Panc1 (cell line): ENCODE data around the gene SUPT3H. TPM values are rescaled to one million over a fixed set of nuclear protein-coding genes. Genes with fewer than 3 reads are reported as not detected.

Source experiments
- ATAC-seq: fragments of 200-7000 bp; cut with Tn5 transposase; 2 replicates; pipeline ENCODE4 v1.9.1; 2020; ENCODE audit warnings: mild to moderate bottlenecking, moderate library complexity
- BruUV-seq: library from RNA; stranded (reverse); fragments of 400-500 nt; replicated peaks from 2 replicates; lab custom pipeline; 2021; lab: Mats Ljungman, UMichigan
- CTCF ChIA-PET: fragments of 300-600 bp; sonication (Branson Sonifier 250); formaldehyde crosslinking; loops from one replicate; lab custom pipeline; 2022; ENCODE audit warnings: antibody characterized with exemption; lab: Charles Lee
- POLR2A ChIA-PET: fragments of 300-600 bp; sonication (Branson Sonifier 250); formaldehyde crosslinking; loops from one replicate; lab custom pipeline; 2022; ENCODE audit warnings: antibody characterized with exemption; lab: Charles Lee
- DNase-seq: peaks from one replicate; pipeline ENCODE4 v3.0.0-alpha.2; 2010; ENCODE audit warnings: low read depth, low spot score
- H3K27ac ChIP-seq: 2 replicates; pipeline ENCODE4 v1.5.1; 2011; ENCODE audit warnings: mild to moderate bottlenecking, low read length, inconsistent platforms
- H3K27me3 ChIP-seq: fragments of 200-500 bp; sonication (Bioruptor generic); 2 replicates; pipeline ENCODE4 v1.6.0; 2014; ENCODE audit warnings: low read length, inconsistent platforms; ENCODE audit not compliant: control insufficient read depth, insufficient read depth
- H3K36me3 ChIP-seq: fragments of 200-500 bp; sonication (Bioruptor generic); 2 replicates; pipeline ENCODE4 v1.5.1; 2014; ENCODE audit warnings: inconsistent platforms, mild to moderate bottlenecking, low read length, moderate library complexity; ENCODE audit not compliant: control insufficient read depth, insufficient read depth
- H3K4me1 ChIP-seq: 2 replicates; pipeline ENCODE4 v1.5.1; 2011; ENCODE audit warnings: inconsistent platforms, mild to moderate bottlenecking, low read length, moderate library complexity; ENCODE audit not compliant: control insufficient read depth, insufficient read depth
- H3K4me3 ChIP-seq, 2 experiments: 2 replicates each; pipeline ENCODE4 v1.5.1; 2011 to 2012; ENCODE audit warnings: low read depth in 2 of 2, low read length in 2 of 2, mild to moderate bottlenecking in 2 of 2, inconsistent platforms in 1 of 2, moderate library complexity in 1 of 2
- H3K9me3 ChIP-seq: fragments of 200-500 bp; sonication (Bioruptor generic); 2 replicates; pipeline ENCODE4 v1.5.1; 2014; ENCODE audit warnings: low read depth, mild to moderate bottlenecking, inconsistent platforms, low read length, moderate library complexity; ENCODE audit not compliant: control insufficient read depth, insufficient read depth
- POLR2AphosphoS5 ChIP-seq: IDR thresholded peaks from 2 replicates; pipeline ENCODE4 v1.6.1; 2012; ENCODE audit warnings: mild to moderate bottlenecking, low read depth, low read length, moderate library complexity
- SIN3A ChIP-seq: IDR thresholded peaks from 2 replicates; pipeline ENCODE4 v1.6.1; 2012; ENCODE audit warnings: low read depth, mild to moderate bottlenecking, low read length, moderate library complexity, borderline replicate concordance; ENCODE audit not compliant: insufficient read depth
- TCF7L2 ChIP-seq: IDR thresholded peaks from 2 replicates; pipeline ENCODE4 v1.6.1; 2011; ENCODE audit warnings: mild to moderate bottlenecking, low read depth, low read length, inconsistent platforms
- in situ Hi-C: cut with HindIII; loops from 2 replicates; pipeline ENCODE4 v1.10.0; 2016; ENCODE audit warnings: low sequenced_read_pairs, low pct_unique_long_range_greater_than_20kb
- intact Hi-C: fragments of 100-400 bp; cut with micrococcal nuclease; formaldehyde crosslinking; loops from one replicate; pipeline ENCODE4 v1.10.0; 2022; ENCODE audit not compliant: unreplicated experiment
- total RNA-seq: library from RNA; stranded (reverse); gene quantifications from one replicate; pipeline ENCODE4 v1.2.1, GENCODE V29; 2021; ENCODE audit not compliant: unreplicated experiment
- TF ChIP-seq, protein P1 (sequence below), 2 experiments: IDR thresholded peaks; 2 replicates each; pipeline ENCODE4 v1.6.1; 2011 to 2012; ENCODE audit warnings: low read depth in 2 of 2, control low read depth in 1 of 2, low read length in 1 of 2, mild to moderate bottlenecking in 1 of 2, moderate library complexity in 1 of 2; ENCODE audit not compliant: insufficient read depth in 1 of 2
- TF ChIP-seq, protein P2 (sequence below): fragments of 450-650 bp; IDR thresholded peaks from 2 replicates; pipeline ENCODE4 v1.5.1; 2017; ENCODE audit warnings: mild to moderate bottlenecking

The SUPT3H gene
- total RNA-seq, 1 experiment from 2014 or later: 11.0 TPM

DNA sequence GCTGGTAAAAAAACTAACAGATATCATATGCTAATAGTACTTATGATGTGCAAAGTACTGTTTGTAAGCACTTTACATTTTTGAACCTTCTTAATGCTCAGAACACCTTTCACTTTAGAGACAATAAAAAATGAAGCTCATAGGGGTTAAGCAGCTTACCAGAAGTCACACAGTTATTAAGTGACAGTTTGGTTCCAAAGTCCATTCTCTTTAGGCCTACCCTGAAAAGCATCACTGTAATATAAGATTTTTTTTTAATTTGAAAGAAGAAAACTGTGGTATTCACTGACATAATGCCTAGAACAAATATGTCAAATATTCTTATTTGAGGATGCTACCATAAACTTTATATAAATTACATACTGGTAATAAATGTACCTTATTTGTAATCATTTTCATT lies 177.2 kb downstream of the SUPT3H start:
- no peaks in the 10 kb centered on the region for H3K27me3 ChIP-seq
- ChIA-PET POLR2A (no interaction called here), CTCF (no interaction called here)
- DNase-seq (no peak), ATAC-seq (no peak)
- H3K36me3 ChIP-seq: no peaks in the 10 kb centered on the region
- H3K27ac ChIP-seq: no peak overlapping the region
- H3K4me1 ChIP-seq: no peaks in the 10 kb centered on the region
- H3K9me3 ChIP-seq: no peaks in the 10 kb centered on the region
- no peak for TF ChIP-seq POLR2AphosphoS5
- no peak for TF ChIP-seq TCF7L2
- TF ChIP-seq SIN3A: no peak
- TF ChIP-seq, protein P1, sequence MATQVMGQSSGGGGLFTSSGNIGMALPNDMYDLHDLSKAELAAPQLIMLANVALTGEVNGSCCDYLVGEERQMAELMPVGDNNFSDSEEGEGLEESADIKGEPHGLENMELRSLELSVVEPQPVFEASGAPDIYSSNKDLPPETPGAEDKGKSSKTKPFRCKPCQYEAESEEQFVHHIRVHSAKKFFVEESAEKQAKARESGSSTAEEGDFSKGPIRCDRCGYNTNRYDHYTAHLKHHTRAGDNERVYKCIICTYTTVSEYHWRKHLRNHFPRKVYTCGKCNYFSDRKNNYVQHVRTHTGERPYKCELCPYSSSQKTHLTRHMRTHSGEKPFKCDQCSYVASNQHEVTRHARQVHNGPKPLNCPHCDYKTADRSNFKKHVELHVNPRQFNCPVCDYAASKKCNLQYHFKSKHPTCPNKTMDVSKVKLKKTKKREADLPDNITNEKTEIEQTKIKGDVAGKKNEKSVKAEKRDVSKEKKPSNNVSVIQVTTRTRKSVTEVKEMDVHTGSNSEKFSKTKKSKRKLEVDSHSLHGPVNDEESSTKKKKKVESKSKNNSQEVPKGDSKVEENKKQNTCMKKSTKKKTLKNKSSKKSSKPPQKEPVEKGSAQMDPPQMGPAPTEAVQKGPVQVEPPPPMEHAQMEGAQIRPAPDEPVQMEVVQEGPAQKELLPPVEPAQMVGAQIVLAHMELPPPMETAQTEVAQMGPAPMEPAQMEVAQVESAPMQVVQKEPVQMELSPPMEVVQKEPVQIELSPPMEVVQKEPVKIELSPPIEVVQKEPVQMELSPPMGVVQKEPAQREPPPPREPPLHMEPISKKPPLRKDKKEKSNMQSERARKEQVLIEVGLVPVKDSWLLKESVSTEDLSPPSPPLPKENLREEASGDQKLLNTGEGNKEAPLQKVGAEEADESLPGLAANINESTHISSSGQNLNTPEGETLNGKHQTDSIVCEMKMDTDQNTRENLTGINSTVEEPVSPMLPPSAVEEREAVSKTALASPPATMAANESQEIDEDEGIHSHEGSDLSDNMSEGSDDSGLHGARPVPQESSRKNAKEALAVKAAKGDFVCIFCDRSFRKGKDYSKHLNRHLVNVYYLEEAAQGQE (IDR thresholded peaks at IDR 0.05; ENCODE audit: insufficient read depth in 1 of 2, low read depth in 2 of 2, low read length in 1 of 2): no peak
- in situ Hi-C loops (no loop called here), intact Hi-C loops (no loop called here)
- BruUV-seq: no TSS peak
- H3K4me3 ChIP-seq: no peak overlapping the region

DNA sequence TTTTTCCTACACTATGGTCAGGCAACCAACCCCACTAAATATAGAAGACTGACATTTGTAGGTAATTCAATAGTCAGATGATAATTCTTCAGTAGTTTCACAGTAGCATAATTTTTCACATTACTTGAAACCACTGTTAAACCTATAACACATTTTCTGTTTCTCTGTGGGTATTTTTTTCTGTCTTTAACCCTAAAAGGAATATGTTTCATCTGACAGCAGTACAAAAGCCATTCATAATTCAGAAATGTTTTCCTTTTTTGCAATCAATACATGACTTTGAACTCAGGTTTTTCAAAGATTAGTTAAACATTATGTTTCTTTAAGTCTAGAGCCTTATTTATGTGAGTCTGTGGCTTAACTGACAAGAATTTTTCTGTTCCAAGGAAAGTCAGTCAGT lies 178.2 kb downstream of the SUPT3H start:
- no TSS peak for BruUV-seq
- no peak overlapping the region for H3K4me3 ChIP-seq
- no peak overlapping the region for H3K27ac ChIP-seq
- in situ Hi-C loops (no loop called here), intact Hi-C loops (no loop called here)
- TF ChIP-seq, protein P1 (IDR thresholded peaks at IDR 0.05; ENCODE audit: insufficient read depth in 1 of 2, low read depth in 2 of 2, low read length in 1 of 2): no peak
- TF ChIP-seq SIN3A (no peak), TCF7L2 (no peak), POLR2AphosphoS5 (no peak)
- TF ChIP-seq, protein P2, sequence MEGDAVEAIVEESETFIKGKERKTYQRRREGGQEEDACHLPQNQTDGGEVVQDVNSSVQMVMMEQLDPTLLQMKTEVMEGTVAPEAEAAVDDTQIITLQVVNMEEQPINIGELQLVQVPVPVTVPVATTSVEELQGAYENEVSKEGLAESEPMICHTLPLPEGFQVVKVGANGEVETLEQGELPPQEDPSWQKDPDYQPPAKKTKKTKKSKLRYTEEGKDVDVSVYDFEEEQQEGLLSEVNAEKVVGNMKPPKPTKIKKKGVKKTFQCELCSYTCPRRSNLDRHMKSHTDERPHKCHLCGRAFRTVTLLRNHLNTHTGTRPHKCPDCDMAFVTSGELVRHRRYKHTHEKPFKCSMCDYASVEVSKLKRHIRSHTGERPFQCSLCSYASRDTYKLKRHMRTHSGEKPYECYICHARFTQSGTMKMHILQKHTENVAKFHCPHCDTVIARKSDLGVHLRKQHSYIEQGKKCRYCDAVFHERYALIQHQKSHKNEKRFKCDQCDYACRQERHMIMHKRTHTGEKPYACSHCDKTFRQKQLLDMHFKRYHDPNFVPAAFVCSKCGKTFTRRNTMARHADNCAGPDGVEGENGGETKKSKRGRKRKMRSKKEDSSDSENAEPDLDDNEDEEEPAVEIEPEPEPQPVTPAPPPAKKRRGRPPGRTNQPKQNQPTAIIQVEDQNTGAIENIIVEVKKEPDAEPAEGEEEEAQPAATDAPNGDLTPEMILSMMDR: no peak
- no peaks in the 10 kb centered on the region for H3K36me3 ChIP-seq
- H3K4me1 ChIP-seq: no peaks in the 10 kb centered on the region
- no peaks in the 10 kb centered on the region for H3K9me3 ChIP-seq
- no peaks in the 10 kb centered on the region for H3K27me3 ChIP-seq
- CTCF ChIA-PET: no interaction called here
- DNase-seq (no peak), ATAC-seq (no peak)
- POLR2A ChIA-PET: no interaction called here
